GM21526 (cell line): ENCODE measurements around the gene ETV6.

ENCODE experiments used
- ATAC-seq: cut with Tn5 transposase; IDR thresholded peaks from one replicate; pipeline ENCODE4 v1.9.1; 2021; ENCODE audit warnings: moderate library complexity; ENCODE audit not compliant: unreplicated experiment, low FRiP score

The ETV6 gene

DNA sequence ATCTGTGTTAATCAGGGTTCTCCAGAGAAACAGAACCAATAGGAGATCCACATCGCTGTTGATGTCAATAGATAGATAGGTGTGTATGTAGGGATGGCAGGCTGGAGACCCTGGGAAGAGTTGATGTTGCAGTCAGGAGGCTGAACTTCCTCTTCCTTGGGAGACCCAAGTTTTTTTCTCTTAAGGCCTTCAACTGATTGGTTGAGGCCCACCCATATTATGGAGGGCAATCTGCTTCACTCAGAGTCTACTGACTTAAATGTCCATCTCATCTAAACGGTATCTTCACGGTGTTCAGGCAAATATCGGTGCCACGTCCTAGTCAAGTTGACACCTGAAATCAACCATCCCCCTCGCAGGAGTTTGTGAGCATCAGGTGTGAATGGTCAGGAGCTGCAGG is 63.0 kb downstream of the ETV6 start:
- ATAC-seq: no peak

DNA sequence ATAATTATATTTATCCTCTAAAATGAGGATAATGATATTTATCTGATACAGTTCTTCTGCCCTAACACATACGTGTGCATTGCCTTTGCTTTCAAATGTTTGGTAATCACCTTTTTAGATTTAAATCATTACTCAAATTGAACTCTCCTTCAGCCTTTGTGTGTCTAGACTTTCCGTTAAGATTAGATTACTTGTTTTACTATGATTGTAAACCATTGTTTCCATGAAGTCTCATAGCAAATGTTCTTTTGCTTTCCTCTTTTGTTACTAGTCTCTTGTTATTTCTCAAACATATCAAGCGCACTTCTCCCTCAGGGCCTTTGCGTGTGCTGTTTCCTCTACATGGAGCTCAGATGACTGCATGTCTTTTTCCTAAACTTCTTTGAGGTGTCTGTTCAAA is 63.7 kb downstream of the ETV6 start:
- ATAC-seq: no peak

DNA sequence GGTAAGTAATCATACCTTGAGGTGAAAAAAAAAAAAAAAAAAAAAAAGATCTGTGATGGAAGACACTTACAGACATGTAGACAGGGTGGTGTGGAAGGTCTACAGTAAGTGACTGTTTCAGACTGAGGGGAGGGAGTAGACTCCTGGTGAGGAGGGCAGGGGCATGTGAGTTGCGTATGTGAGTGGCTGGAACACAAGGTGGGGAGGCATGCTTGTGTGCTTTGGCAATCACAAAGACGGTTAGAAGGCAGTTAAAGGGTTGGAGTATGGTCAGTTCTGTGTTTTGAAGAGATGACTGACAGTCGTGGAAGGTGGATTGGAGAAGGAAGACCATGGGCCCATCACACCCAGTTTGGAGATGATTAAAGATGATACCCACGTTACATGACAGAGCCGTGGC is 65.2 kb downstream of the ETV6 start:
- no peak for ATAC-seq

DNA sequence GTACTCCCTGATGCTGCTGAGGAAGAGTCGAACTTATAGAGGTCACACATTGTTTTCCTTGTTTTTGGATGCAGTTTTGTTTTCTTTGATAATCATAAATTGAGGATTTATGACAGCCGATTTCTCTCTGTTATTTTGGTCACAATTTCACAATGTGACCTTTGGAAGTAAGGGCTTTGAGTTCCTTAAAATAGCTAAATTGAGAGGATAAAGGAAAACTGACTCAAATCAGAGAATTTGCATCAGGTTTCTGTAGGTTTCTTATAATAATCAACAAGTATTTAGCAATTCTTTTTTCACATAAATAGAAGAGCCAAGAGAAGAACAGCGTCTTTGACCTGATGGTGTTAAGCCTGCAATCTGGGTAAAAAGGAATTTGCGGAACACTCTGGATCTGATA is 66.1 kb downstream of the ETV6 start:
- ATAC-seq: no peak

DNA sequence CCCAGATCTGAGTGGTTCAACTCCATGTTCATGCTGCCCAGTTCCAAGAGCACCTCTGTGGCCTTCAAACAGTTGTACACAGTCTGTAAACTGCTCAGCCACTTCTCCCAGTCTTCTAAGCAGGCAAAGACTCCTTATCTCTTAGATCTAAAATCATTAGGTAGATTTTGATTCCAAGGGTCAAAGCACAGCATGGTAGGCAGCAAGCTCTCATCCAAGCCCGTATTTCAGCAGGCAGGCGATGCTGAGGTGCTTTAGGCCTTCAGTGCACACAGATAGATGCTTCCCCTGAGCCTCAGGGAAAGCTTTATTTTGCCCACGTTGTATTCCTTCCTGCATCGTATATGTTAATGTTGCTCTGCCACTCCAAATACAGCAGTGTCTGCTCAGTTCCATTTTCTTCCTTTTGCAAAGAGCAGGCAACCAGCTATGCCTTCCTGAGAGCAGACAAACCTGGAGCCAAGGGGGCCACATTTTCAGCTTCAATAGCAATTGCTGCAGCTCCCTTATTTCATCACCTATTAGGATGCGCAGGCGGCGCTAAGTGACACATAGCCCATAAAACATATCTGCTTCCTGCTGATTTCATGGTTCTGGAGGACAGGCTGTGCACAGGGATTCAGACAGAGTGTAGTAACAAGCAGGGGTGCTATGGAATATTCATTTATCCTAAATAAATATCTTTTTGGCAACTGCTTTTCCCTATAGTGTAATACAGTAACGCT is 67.5 kb downstream of the ETV6 start:
- ATAC-seq: no peak

DNA sequence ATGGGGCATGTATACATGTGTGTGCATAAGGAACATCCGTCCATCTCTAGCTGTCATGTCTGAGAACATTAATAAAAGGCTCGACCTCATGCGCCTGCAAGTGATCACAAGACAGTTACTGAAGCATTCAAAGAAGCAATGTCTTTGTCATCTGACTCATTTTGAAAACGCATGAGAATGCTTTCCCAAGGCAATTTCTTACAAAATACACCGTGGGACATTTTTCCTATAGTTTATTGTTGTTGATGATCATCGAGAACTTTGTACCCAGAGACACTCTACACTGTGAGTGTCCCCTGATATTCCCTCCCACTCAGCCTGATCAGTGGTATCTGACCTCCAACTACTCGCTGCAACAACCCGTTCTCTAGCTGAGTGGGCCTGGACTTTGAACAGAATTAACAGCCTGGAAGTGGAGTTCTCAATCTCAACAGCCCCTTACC is 68.1 kb downstream of the ETV6 start:
- ATAC-seq: no peak

DNA sequence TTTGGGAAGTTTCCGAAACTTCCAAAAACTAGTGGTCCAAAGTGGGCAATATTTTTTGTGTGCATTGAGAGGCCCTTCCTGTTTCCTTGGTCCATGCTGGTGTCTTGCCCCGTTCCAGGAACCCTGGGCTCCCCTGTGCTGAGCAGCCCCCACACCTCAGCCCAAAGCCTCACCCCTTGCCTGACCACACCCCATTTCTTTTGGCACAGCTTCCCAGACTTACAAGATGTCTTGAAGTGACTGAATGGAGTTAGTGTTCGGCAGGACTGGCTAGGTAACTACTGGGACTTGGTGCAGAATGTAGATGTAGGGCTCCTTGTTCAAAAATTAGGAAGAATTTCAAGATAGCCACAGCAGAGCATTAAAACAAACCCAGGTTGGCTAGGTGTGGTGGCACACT is 68.6 kb downstream of the ETV6 start:
- no peak for ATAC-seq

DNA sequence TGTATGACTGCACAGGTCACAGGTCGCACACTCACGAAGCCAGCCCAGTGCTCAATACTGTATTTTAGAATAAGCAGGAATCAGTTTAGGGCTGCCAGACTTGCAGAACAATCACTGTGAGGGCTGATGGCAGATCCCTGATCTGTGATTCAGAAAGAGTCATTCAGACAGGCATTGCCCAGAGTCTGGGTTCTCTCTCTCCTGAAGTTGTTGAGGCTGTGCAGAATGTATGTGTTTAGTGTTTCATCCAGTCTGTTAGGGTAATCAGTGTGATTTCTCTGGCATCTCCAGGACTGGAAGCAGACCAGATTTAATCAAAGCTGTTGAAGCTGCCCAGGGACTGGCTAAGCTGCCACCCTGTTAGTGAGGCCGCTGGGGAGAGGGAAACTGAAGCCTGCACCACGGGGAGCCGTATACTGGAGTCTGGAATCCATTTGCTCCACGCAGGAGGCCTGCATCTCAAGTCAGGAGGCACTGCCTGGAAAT is 69.3 kb downstream of the ETV6 start:
- ATAC-seq: no peak

DNA sequence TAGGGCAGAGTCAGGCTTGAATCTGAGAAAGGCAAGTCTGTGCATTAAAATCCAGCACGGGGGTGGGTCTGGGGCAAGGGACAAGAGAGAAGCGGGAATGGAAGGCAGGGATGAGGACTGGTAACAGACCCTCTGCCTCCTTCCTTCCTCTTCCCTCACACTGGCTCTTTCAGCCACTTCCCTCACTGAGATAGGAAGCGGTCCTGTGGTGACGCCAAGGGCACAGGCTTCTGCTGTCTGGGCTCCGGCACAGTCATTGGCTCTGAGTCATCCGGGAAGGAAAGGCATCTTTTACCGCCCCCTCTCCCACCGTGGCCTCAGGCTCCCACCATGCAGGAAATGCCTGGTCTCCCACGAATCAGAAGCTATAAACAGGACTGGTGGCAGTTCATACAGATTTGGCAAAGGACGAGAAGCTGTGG is 70.2 kb downstream of the ETV6 start:
- ATAC-seq: no peak

DNA sequence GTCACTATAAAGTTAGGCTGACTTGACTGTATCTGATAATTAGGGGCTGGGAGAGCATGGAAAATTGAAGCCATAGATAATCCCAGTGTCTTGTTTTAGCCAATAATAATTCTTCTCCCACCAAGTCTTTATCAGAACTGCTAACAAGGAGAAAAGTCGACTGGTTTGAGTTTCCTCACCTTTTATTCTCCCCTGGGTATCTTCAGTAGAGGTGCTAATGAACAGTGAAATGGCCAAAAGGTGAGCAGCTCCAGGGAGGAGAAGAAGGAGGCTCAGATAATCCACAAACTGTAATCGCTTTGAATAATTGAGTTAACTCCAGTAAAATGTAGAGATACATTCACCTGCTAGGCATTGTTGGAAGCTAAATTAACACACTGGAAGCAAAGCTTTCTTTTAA is 72.6 kb downstream of the ETV6 start:
- ATAC-seq: no peak

DNA sequence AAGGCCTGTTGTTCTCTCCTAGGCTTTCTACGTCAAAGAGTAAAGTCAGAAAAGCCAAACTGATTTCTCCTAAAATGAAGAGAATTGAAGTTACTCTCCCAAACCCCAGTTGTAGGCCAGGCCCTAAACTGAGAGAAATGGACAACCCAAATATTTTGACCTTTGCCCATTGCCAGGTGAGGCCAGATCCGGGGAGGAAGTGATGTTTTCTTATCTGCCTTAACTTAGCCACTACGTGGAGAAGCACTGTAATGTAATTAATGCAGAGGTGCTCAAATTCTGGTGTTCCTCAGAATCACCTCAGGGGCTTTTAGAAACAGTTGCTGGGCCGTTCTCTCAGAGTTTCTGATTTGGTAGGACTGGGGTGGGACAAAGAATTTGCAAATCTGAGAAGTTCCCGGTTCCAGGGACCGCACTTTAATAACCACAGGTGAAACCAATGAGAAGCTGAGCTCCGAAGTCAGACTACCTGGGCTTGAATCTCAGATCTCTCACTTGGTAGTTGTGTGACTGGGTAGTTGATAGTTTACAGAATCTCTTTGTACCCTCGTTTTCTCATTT is 73.2 kb downstream of the ETV6 start:
- ATAC-seq: no peak

DNA sequence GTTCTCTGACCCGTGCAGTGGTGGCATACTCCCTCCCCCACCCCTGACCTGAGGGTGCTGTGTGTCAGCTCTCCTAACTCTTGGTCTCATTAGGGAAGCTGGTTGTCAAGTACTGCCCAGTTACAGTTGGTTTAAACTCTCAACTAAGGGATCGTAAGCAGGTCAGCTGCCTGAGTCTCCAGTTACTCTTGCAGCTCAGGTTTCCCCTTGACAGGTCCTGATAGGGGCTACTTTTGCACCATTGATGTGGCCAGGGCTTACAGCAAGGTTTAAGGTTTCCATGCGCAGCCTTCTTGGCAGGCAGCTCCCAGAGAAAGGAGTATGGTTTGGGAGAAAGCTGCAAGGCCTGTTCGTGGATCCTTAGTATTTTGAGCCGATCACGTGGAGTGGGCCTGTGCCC is 74.5 kb downstream of the ETV6 start:
- no peak for ATAC-seq

DNA sequence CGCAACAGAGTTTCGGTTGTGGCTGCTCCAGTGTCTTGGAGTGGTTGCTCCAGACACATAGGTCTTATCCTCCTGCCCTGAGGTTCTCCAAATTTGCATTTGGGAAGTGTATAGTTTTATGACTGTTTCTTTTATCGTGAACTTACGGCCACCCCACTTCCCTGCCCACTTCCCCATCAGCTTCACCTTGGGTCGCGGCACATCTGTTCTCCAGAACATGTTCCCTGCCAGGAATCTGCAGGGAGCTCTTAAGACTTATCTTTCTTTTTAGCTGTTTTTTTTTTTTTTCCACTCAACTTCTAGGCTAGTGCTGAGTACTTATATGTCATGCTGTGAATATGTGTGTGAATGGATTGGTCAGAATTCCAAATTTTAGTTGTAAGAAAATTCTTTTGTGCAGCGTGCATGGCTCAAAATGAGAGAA is 75.4 kb downstream of the ETV6 start:
- no peak for ATAC-seq

DNA sequence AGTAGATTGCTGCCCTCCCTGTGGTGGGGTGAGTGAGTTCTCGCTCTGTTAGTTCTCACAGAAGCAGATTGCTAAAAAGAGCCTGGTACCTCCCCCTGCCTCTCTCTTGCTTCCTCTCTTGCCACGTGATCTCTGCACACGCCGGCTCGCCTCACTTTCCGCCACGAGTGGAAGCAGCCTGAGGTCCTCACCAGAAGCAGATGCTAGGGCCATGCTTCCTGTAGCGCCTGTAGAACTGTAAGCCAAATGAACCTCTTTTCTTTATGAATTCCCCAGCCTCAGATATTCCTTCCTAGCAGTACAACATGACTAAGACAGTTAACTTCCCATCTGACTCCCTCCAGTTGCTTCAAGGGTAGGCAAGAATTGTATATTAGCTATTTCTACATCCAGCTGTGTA is 76.2 kb downstream of the ETV6 start:
- no peak for ATAC-seq

DNA sequence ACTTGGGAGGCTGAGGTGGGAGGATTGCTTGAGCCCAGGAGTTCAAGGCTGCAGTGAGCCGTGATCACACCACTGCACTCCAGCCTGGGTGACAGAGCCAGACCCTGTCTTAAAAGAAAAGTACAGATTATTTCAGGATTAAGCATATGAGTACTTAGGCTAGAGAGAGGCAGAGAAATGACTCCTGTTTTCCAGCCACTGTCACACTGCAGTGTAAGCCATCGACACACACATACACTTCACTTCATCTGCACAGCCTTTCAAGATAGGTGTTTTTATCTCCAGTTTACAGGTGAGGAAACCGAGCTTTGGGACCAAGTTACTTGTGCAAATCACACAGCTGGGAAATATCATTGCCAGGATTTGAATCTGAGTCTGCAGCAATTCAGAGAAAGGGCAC is 77.2 kb downstream of the ETV6 start:
- no peak for ATAC-seq

DNA sequence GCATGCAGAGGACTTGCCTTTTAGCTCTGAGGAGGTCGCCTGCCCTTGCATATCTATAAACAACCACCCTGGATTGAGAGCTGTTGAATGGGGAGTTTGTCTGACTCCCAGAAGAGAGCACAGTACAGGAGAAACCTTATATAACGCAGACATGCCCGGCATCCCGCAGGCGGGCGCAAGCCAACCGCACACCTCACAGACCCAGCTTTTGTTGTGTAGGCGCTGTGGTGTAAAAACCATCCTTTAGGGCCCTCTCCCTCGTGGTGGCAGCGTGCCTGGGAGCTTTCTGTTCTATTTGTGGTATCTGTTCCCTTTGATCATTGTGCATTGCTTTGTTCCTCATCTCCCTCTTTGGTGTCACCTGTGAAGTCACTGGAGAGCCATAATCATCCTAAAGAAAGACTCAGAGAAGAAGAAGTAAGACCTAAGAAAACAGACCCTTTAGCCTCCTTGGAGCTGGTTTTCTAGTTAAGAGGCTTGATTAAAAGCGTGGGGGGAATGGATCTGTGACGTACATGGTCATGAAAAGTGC is 77.7 kb downstream of the ETV6 start:
- ATAC-seq: no peak

DNA sequence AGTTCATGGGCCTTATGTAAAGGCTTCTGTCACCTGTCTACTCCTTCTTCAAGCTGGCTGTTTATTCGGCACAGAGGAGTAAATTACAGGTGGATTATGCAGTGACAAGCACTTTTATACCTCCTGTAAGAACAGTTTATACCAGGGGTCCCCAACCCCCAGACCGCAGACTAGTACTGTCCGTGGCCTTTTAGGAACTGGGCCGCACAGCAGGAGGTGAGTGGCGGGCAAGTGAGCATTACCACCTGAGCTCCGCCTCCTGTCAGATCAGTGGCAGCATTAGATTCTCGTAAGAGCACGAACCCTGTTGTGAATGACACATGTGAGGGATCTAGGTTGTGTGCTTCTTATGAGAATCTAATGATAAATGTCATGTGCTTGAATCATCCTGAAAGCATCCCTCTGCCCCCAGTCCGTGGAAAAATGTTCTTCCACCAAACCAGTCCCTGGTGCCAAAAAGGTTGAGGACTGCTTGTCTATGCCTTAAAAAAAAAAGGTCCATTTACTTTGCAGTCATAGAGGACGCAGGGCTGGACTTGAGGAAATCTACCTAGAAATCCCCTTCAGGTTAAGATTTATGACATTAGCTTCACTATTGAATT is 78.8 kb downstream of the ETV6 start:
- no peak for ATAC-seq

DNA sequence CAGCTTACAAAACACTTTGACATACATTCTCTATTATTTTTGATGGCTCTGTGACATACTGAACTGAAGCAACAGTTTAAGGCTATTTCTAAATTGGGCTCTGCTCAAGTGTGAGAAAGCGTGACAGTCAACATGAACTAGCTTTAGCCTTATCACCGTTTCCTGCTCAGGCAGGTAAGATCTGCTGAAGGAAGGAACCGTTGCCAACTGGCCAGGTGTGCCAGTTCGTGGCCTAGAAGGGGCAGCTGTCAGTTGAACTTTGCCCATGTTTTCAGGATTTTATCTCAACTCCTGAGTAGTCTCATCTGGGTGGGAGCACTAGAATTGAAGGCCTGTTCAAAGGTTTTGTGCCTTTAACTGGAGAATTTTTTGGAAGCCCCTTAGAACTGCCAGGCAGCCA is 79.5 kb downstream of the ETV6 start:
- no peak for ATAC-seq

DNA sequence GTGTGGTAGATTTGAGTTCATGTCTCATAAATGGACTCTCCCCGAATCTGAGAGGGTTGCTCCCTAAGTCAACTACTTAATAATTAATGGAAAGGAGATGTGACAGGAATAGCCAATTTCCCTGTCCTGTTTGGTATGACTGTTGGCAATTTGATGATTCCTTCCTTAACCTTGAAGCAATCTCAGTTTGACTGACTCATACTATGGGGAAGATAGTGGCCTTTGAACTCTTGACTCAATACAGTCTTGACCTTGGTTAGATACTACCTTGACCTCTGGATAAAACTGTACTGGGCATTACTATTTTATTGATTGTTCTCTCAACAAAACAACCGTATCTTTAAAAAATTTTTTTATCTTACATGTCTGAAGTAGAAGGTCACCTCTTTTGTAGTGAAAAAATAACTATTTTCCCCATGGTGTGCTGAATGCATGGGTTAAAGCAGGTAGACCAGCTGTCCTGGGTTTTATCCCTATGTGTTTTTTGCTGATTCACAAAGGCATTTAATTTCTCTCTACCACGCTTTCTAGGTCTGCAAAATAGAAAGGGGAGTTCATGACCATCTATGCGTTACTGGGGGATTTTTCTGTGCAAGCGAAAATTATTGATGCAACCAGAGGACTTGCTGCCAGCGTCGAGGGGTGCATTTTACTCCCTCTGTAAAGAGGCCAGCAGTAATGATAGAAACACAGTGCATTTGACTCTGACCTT is 80.1 kb downstream of the ETV6 start:
- ATAC-seq: no peak

DNA sequence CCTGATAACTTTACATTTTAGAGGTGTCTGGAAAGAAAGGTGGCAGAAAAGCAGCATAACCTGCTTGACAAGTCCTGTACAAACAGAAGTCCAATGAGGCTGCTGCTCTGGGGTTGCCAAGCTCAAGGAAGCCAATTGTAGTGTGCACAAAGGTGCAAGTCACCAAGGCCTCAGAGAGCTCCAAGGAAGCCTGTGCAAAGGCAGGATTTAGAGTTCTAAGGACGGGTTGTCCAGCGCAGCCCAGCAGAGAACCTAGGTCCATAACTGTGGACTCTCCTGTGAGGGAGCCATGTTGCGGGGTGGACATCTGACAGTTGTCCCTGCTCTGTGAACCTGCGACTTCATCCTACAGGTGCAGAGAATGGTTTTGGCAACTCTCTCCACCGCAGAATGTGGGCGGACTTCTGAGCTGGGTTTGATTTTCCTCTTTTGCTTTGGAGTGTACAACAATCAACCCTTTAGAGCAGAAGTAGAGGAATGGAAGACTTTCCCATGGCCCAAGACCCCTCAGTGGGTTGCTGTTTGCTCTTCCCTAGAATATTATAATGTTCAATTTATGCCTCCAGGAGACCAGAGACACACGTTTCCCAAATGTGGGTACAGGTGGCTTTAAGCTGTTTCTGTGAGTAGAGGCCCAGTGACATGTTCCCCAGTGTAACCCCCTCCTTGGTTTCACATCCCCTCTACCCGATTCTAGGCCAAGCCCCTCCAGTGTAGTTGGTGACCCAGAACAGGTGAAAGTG is 81.0 kb downstream of the ETV6 start:
- ATAC-seq: peak; percentile 48

DNA sequence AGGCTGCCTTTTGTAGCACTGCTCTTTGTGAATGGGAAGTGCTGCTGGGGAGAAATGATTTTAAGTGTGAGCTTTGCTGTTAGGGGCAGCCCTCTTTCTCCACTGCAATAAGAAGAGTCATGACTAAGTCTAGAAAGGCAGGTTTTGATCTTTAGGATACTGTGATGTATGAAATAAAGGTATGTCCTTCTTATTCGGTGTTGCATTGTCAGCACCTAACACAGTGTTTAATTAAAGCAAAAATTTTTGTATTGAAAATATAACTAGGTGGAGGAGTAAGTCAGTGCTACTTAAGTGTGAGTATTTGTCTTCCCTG is 81.5 kb downstream of the ETV6 start:
- no peak for ATAC-seq
